BJ (cell line): ENCODE measurements around the gene AMZ1. TPM values are rescaled to one million over a fixed set of nuclear protein-coding genes. Genes with fewer than 3 reads are reported as not detected.

Experiments used
- CTCF ChIA-PET: fragments of 350-600 bp; formaldehyde crosslinking; extraction: SDS; loops from one replicate; lab custom pipeline; 2021; ENCODE audit warnings: antibody characterized with exemption, inconsistent platforms; lab: Yijun Ruan, JAX
- POLR2A ChIA-PET: fragments of 300-600 bp; sonication (Branson Sonifier 250); formaldehyde crosslinking; extraction: SDS; loops from one replicate; lab custom pipeline; 2021; ENCODE audit warnings: antibody characterized with exemption; lab: Charles Lee
- DNase-seq: peaks from one replicate; pipeline ENCODE4 v3.0.0-alpha.2; 2011; ENCODE audit warnings: low read depth
- H3K27me3 ChIP-seq: 2 replicates; pipeline ENCODE4 v1.6.0; 2011; ENCODE audit warnings: low read length; ENCODE audit not compliant: control insufficient read depth, insufficient read depth
- H3K36me3 ChIP-seq: 2 replicates; pipeline ENCODE4 v1.5.1; 2011; ENCODE audit warnings: low read length; ENCODE audit not compliant: control insufficient read depth, insufficient read depth
- H3K4me3 ChIP-seq: 2 replicates; pipeline ENCODE4 v1.5.1; 2011; ENCODE audit warnings: low read depth, mild to moderate bottlenecking, control low read depth, low read length
- polyA plus RNA-seq: library from polyadenylated mRNA; depleted of rRNA; stranded (reverse); fragments of >200 nt; gene quantifications from 2 replicates; pipeline ENCODE4 v1.2.3, GENCODE V29; 2011
- TF ChIP-seq, protein P1 (sequence below): IDR thresholded peaks from 2 replicates; pipeline ENCODE4 v1.5.1; 2011; ENCODE audit warnings: low read depth, mild to moderate bottlenecking, control low read depth, inconsistent platforms, low read length, moderate library complexity; ENCODE audit not compliant: insufficient read depth

AMZ1 gene
- polyA plus RNA-seq, 1 experiment = 3.7 TPM

DNA sequence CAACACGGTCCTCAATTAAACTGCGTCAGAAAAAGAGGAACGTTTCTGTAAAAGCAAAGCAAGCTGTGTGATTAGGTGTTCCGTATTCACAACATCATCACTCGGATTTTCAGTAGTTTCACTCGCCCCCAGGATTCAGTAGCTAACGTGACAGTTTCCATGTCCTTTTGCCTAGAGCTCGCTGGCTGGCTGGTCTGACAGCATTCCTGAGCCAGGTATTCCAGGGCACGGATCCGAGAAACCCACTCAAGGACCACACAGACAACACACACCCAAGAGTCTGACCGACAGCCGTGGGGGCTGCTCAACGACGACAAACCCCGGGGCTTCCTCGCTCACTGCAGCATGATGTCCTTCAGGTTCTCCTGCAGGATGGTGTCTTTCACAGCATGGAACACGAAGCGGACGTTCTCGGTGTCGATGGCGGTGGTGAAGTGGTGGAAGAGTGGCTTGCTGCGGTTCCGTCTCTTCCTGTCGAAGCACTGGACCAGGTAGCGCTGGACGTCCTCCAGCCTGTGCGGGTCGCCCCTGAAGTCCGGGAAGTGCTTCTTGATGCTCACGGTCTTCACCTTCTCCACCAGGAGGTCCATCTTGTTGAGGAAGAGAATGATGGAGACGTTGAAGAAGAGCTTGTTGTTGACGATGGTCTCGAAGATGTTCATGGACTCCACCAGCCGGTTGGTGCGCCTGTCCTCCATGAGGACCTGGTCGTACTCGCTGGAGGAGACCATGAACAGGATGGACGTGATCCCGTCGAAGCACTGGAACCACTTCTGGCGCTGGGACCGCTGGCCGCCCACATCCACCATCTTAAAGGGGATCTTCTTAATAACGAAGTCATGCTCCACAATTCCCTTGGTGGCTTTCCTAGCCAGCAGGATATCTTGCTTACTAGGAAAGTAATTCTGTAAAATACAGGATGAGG, 43.1 kb downstream of the AMZ1 start:
- H3K4me3 ChIP-seq = no peak overlapping the region
- DNase-seq = no peak
- no peaks in the 10 kb centered on the region for H3K27me3 ChIP-seq
- peaks cover 17% of the 10 kb centered on the region for H3K36me3 ChIP-seq
- POLR2A ChIA-PET = no interaction called here
- TF ChIP-seq, protein P1, sequence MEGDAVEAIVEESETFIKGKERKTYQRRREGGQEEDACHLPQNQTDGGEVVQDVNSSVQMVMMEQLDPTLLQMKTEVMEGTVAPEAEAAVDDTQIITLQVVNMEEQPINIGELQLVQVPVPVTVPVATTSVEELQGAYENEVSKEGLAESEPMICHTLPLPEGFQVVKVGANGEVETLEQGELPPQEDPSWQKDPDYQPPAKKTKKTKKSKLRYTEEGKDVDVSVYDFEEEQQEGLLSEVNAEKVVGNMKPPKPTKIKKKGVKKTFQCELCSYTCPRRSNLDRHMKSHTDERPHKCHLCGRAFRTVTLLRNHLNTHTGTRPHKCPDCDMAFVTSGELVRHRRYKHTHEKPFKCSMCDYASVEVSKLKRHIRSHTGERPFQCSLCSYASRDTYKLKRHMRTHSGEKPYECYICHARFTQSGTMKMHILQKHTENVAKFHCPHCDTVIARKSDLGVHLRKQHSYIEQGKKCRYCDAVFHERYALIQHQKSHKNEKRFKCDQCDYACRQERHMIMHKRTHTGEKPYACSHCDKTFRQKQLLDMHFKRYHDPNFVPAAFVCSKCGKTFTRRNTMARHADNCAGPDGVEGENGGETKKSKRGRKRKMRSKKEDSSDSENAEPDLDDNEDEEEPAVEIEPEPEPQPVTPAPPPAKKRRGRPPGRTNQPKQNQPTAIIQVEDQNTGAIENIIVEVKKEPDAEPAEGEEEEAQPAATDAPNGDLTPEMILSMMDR = no peak
- CTCF ChIA-PET = no interaction called here

DNA sequence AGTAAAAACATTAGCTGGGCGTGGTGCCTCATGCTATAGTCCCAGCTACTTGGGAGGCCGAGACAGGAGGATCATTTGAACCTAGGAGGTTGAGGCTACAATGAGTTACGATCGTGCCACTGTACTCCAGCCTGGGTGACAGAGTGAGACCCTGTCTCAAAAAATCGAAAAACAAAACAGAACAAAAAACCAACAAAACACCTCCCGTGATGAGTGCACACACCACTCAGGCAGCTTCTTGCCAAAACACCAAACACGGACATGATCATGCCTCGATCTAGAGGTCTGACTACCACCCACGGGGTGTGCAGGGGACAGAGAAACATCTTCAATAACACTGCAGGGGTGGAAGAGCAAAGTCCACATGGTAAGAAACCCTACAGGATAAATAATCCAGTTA, 44.4 kb downstream of the AMZ1 start:
- peaks cover 11% of the 10 kb centered on the region for H3K36me3 ChIP-seq
- no peak overlapping the region for H3K4me3 ChIP-seq
- TF ChIP-seq, protein P1 = no peak
- CTCF ChIA-PET = no interaction called here
- POLR2A ChIA-PET = no interaction called here
- no peak for DNase-seq
- H3K27me3 ChIP-seq = no peaks in the 10 kb centered on the region

DNA sequence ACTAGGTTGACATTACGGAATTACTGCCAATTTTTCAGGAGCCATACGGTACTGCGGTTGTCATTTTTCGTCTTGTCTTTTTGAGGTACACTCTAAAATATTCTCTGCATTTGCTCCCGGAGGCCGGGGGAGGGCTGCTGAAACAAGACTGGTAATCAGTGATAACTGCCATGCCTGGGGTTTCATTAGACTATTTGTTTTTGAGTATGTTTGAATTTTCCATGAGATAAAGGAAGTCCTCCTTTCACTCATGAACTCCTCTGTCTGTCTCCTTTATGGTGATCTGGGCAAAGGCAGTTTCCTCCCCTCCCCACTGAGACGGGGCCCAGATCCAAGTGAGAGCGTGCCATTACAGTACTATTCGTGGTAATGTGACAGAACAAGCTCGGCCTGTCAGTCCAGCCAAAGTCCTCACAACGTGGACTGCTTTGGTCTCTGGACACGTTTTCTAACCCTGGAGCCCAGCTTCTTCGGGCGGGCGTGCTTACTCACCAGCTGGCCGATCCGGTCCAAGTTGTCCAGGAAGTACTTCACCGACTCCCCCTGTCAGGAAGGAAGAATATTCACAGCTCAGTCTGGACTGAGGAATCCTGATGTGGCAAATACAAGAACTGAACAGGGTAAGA, 45.1 kb downstream of the AMZ1 start:
- no peak for DNase-seq
- no peak overlapping the region for H3K4me3 ChIP-seq
- TF ChIP-seq, protein P1 = 0 out of 2 replicates have a peak, but pooled peaks have one; percentile 4
- ChIA-PET POLR2A (interaction anchor here (0.6 kb wide), 1 partner anchor 25 kb away, joined by 3 read pairs; no protein-coding TSS in a partner anchor), CTCF (interaction anchor here (1.0 kb wide), 1 partner anchor 166 kb away, joined by 3 read pairs; no protein-coding TSS in a partner anchor)
- H3K27me3 ChIP-seq = no peaks in the 10 kb centered on the region
- H3K36me3 ChIP-seq = peaks cover 11% of the 10 kb centered on the region

DNA sequence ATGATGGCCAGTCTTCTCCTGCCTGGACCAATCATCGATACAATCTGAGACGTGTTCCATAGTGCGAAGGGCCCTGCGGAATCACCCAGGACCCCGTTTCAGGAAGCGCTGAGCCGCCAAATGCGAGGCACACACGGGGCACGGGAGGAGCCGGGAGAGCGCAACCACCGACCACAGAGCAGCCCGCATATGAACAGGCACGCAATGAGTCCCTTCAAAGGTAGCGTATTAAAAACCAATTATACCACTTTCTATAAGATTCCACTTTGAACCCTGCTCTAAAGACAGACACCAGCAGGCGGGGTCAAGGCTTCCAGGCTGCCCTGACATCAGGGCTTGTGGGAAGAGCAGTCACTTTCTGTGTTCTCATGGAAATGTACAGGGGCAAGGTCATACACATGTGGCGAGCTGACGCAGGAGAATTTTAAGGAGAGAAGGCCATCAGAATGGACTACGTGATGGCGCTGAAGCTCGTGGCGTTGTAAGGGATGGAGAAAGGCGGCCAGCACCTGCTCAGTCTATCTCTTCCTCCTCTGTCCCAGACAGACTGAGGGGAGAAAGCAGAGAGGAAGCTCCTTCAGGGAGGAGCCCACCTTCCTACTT, 46.2 kb downstream of the AMZ1 start:
- ChIA-PET CTCF (interaction anchor here (1.0 kb wide), 2 partner anchors 9 to 167 kb away, joined by 3 read pairs; no protein-coding TSS in a partner anchor), POLR2A (no interaction called here)
- TF ChIP-seq, protein P1 = no peak
- Histone ChIP-seq H3K36me3 (peaks cover 14% of the 10 kb centered on the region), H3K4me3 (no peak overlapping the region), H3K27me3 (no peaks in the 10 kb centered on the region)
- DNase-seq = no peak
